ENCODE results near the gene TBX1. TPM values are rescaled to one million over a fixed set of nuclear protein-coding genes. Genes with fewer than 3 reads are reported as not detected.
A peak's percentile ranks its signal among the peaks of the same experiment; 100 is the strongest.

Gene TBX1
- total and polyA plus RNA-seq, 8 donors = 0.43 to 1.1 (median 0.68) TPM; not detected in 4

DNA sequence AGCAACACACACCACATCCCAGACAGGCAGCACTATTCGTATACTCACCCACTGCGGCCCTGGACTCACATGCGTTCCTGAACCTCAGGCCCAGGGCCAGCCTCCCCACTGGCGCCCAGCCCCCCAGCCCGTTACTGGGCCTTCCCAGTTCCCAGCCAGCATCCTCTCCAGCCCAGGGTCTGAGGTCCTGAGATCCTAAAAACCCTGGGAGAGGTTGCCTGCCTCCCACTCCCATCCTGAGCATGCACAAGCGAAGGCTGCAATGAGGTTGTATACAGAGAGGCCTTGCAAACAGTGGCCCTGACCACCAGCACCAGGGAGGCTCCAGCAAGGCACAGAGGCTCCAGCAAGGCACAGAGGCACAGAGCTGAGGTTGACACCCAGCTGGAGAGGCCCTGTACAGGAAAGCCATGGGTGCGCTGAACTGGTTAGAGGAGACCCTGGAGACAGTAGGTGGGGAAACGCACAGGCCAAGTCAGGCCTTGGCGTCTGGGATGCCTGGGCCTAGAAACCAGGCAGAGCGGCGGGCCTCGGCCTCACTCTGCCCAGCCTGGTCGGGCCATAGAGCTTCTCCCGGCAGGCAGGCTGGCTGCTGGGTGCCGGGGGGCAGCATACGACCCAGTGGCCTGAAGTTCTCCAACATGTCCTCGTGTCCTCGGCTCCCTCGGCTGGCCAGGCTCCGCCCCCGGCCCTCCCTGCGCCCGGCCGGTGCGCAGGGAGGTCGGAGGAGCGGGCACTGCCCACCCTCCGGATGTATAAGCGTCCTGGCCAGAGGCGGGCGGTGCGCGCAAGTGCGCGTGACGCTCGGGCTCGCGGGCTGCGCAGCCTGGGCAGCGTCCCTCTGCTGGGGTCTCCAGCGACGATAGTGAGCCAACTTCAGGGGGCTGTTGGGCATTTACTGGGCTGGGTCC is 2.3 kb upstream of the TBX1 start:
- intact Hi-C loops (cut with DNase I; ENCODE audit: low total_unique reads) = no loop called here
- 32 to 68% (median 34%) methylated on average over 15 to 43 of the region's 43 CpGs for WGBS, 5 donors
- H3K27me3 ChIP-seq = peaks cover 43 to 95% (median 93%) of the 10 kb centered on the region in 3 donors
- no peak overlapping the region for H3K27ac ChIP-seq
- peaks cover 34 to 62% (median 52%) of the 10 kb centered on the region in 4 donors for H3K4me1 ChIP-seq
- H3K4me3 ChIP-seq = no peak overlapping the region
- TF ChIP-seq, protein P1, sequence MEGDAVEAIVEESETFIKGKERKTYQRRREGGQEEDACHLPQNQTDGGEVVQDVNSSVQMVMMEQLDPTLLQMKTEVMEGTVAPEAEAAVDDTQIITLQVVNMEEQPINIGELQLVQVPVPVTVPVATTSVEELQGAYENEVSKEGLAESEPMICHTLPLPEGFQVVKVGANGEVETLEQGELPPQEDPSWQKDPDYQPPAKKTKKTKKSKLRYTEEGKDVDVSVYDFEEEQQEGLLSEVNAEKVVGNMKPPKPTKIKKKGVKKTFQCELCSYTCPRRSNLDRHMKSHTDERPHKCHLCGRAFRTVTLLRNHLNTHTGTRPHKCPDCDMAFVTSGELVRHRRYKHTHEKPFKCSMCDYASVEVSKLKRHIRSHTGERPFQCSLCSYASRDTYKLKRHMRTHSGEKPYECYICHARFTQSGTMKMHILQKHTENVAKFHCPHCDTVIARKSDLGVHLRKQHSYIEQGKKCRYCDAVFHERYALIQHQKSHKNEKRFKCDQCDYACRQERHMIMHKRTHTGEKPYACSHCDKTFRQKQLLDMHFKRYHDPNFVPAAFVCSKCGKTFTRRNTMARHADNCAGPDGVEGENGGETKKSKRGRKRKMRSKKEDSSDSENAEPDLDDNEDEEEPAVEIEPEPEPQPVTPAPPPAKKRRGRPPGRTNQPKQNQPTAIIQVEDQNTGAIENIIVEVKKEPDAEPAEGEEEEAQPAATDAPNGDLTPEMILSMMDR (IDR thresholded peaks at IDR 0.05) = no peak
- TF ChIP-seq POLR2AphosphoS5 (IDR thresholded peaks at IDR 0.05) (no peak), POLR2A (IDR thresholded peaks at IDR 0.05) (no peak), EP300 (IDR thresholded peaks at IDR 0.05) (no peak)
- no peaks in the 10 kb centered on the region for H3K9me3 ChIP-seq
- H3K36me3 ChIP-seq = no peaks in the 10 kb centered on the region
- no peak for DNase-seq

GRCh38 chr22:19758896-19759426 is 1.6 kb upstream of the TBX1 start:
- Histone ChIP-seq H3K9me3 (no peaks in the 10 kb centered on the region), H3K4me1 (peaks cover 34 to 62% (median 52%) of the 10 kb centered on the region in 4 donors), H3K36me3 (no peaks in the 10 kb centered on the region), H3K4me3 (peak overlapping the region in 1 of 4 donors; percentile 21), H3K27me3 (peaks cover 40 to 95% (median 94%) of the 10 kb centered on the region in 3 donors), H3K27ac (no peak overlapping the region)
- WGBS, 5 donors = 0 to 13% (median 6%) methylated on average over 4 to 21 of the region's 21 CpGs
- DNase-seq = no peak
- TF ChIP-seq POLR2AphosphoS5 (IDR thresholded peaks at IDR 0.05) (no peak), POLR2A (IDR thresholded peaks at IDR 0.05) (no peak), EP300 (IDR thresholded peaks at IDR 0.05) (no peak)
- TF ChIP-seq, protein P1 (IDR thresholded peaks at IDR 0.05) = no peak
- intact Hi-C loops (cut with DNase I; ENCODE audit: low total_unique reads) = no loop called here

GRCh38 chr22:19759427-19760057 is 1.0 kb upstream of the TBX1 start:
- Histone ChIP-seq H3K9me3 (no peaks in the 10 kb centered on the region), H3K36me3 (no peaks in the 10 kb centered on the region), H3K4me1 (peaks cover 34 to 62% (median 52%) of the 10 kb centered on the region in 4 donors), H3K27ac (no peak overlapping the region), H3K4me3 (peak overlapping the region in 1 of 4 donors; percentile 21), H3K27me3 (peaks cover 35 to 95% (median 94%) of the 10 kb centered on the region in 3 donors)
- WGBS, 5 donors = 3 to 8% (median 6%) methylated on average over 24 to 43 of the region's 43 CpGs
- no peak for DNase-seq
- intact Hi-C loops (cut with DNase I; ENCODE audit: low total_unique reads) = no loop called here
- TF ChIP-seq POLR2A (IDR thresholded peaks at IDR 0.05) (no peak), POLR2AphosphoS5 (IDR thresholded peaks at IDR 0.05) (no peak), EP300 (IDR thresholded peaks at IDR 0.05) (no peak)
- TF ChIP-seq, protein P1 (IDR thresholded peaks at IDR 0.05) = no peak

Measured in stomach (tissue), 9 donors.